GM18526 (cell line): ENCODE results near the gene SPTBN1.

Experiments used
- POLR2A ChIP-seq: IDR thresholded peaks from 3 replicates; pipeline ENCODE4 v1.6.1; 2011; ENCODE audit not compliant: insufficient read length; ENCODE audit errors: extremely low read depth

Gene SPTBN1

DNA sequence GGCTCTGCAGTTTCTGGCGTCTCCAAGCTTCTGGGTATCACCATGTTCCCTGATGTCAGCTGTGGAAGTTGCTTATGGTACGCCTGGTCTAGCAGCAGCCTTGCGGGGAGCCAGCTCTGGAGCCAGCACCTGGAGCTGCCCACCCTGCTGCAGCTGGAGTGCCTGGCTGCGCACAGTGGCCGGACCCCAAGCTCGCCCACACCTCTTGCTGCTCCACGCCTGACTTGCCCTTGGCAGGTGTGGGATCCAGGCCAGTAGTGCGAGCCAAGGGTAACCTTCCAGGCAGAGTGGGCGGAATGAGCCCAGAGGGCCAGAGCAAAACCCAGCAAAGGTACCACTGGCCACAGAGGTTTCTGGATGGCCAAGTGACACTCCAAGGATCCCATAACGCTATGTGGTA, 254.1 kb downstream of the SPTBN1 start:
- no peak for TF ChIP-seq POLR2A

DNA sequence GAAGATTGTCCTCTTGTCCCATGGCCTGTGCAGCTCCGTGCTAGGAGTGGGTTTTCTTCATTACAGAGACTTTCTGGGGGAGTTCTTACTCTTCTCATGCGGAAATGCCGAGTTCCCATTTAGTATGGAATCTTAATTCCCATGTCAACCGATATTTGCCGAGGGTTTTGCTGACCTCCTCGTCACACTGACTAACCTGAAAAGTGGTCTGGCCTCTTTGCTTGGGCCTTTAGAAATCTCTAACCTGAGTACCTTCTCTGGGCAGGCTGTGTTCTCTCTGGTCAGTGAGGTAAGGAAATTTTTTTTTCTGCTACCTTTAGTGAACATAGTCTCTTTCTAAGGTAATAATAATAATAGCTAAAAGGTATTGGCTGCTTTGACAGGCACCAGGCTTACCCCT, 256.4 kb downstream of the SPTBN1 start:
- no peak for TF ChIP-seq POLR2A

DNA sequence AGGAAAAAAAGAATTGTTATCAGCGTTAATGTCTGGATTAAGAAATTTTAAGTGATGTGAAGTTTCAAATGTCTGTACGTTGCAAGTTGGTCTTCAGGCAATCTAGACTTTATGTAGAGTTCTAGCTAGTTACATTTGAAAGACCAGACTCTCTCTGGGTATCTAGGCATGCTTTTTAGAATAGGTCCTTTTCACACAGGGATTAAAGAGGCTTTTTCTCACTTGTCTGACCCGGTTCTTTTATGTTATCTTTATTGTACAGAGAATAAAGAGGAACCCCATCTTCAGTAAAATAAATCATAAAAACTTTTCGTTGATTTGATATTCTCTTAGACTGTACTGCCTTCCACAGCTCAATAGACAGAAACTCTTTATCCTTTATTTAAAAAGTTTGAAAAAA, 258.9 kb downstream of the SPTBN1 start:
- TF ChIP-seq POLR2A = no peak

DNA sequence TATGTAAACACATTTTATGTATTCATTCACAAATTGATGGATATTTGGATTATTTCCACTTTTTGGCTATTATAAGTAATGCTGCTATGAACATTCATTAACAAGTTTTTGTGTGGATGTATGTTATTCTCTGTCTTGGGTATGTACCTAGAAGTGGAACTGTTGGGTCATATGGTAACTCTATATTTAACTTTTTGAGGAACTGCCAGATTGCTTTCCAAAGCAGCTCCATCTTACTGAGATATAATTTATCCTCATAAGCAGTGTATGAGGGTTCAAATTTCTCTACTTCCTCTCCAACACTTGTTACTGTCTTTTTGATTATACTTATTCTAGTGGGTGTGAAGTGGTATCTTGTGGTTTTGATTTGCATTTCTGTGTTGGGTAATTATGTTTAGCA, 260.2 kb downstream of the SPTBN1 start:
- no peak for TF ChIP-seq POLR2A

DNA sequence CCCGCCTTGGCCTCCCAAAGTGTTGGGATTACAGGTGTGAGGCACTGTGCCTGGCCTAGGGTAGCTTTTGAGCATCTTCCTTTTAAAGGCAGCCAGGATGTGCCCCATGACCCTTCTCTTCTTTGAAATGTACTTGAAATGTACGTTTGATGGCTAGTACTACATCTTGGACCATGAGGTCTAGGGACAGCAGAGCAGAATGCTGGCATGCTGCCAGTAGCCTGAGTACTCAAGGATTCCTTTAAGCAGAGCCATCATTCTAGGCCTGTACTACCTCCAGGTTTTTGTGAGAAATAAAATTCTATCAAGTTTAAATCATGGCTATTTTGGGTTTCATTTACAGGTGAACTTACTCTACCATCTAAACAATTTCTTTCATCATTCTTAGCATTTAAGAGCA, 264.4 kb downstream of the SPTBN1 start:
- no peak for TF ChIP-seq POLR2A
